AG04450 (cell line): Measurements from ENCODE around the gene PTPRR. TPM values are rescaled to one million over a fixed set of nuclear protein-coding genes. Genes with fewer than 3 reads are reported as not detected.

ENCODE experiments used
- CTCF ChIA-PET: fragments of 300-600, 350-600 bp; formaldehyde crosslinking; extraction: SDS; loops from one replicate; lab custom pipeline; 2022; ENCODE audit warnings: antibody characterized with exemption, inconsistent platforms; lab: Charles Lee
- POLR2A ChIA-PET: fragments of 350-600 bp; formaldehyde crosslinking; extraction: SDS; loops from one replicate; lab custom pipeline; 2021; ENCODE audit warnings: antibody characterized with exemption, inconsistent platforms; lab: Yijun Ruan, JAX
- DNase-seq: peaks from one replicate; pipeline ENCODE4 v3.0.0-alpha.2; 2011; ENCODE audit warnings: low read depth, low spot score
- H3K27ac ChIP-seq: one replicate; pipeline ENCODE4 v1.5.1; 2012; ENCODE audit warnings: low read depth, low read length, control low read depth
- H3K27me3 ChIP-seq: one replicate; pipeline ENCODE4 v1.6.0; 2012; ENCODE audit warnings: low read length; ENCODE audit not compliant: control insufficient read depth, insufficient read depth
- H3K4me3 ChIP-seq: 2 replicates; pipeline ENCODE4 v1.5.1; 2011; ENCODE audit warnings: mild to moderate bottlenecking, low read depth, low read length, control low read depth
- H3K9me3 ChIP-seq: 2 replicates; pipeline ENCODE4 v1.5.1; 2012; ENCODE audit warnings: low read length; ENCODE audit not compliant: control insufficient read depth, insufficient read depth
- polyA plus RNA-seq: library from polyadenylated mRNA; depleted of rRNA; stranded (reverse); fragments of >200 nt; gene quantifications from 2 replicates; pipeline ENCODE4 v1.2.3, GENCODE V29; 2011
- TF ChIP-seq, protein P1 (sequence below): IDR thresholded peaks from 2 replicates; pipeline ENCODE4 v1.5.1; 2011; ENCODE audit warnings: low read depth, low read length, control low read depth, inconsistent platforms

PTPRR gene
- polyA plus RNA-seq, 1 experiment, result 0.07 TPM

DNA sequence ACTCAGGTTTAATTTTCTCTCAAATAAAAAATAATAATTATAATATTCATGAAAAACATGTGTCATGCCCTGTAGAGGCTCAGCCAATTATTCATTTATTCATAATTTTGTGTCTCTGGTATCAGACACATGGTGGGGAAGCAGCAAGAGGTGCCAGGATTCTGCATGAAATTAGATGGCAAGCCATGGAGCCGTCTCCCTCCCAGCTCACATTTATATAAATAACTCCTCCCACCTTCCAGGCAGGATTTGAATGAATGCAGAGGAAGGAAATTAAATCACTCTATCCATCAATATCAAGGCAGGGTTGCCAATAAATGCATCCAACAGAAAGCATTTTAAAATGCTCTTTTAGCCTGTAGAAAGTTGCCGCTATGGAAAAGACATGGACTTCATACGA is 98.1 kb downstream of the PTPRR start:
- DNase-seq, result no peak
- POLR2A ChIA-PET, result no interaction called here
- CTCF ChIA-PET, result no interaction called here
- Histone ChIP-seq H3K4me3 (no peak overlapping the region), H3K27me3 (no peaks in the 10 kb centered on the region), H3K27ac (no peak overlapping the region), H3K9me3 (no peaks in the 10 kb centered on the region)
- TF ChIP-seq, protein P1, sequence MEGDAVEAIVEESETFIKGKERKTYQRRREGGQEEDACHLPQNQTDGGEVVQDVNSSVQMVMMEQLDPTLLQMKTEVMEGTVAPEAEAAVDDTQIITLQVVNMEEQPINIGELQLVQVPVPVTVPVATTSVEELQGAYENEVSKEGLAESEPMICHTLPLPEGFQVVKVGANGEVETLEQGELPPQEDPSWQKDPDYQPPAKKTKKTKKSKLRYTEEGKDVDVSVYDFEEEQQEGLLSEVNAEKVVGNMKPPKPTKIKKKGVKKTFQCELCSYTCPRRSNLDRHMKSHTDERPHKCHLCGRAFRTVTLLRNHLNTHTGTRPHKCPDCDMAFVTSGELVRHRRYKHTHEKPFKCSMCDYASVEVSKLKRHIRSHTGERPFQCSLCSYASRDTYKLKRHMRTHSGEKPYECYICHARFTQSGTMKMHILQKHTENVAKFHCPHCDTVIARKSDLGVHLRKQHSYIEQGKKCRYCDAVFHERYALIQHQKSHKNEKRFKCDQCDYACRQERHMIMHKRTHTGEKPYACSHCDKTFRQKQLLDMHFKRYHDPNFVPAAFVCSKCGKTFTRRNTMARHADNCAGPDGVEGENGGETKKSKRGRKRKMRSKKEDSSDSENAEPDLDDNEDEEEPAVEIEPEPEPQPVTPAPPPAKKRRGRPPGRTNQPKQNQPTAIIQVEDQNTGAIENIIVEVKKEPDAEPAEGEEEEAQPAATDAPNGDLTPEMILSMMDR, result no peak

DNA sequence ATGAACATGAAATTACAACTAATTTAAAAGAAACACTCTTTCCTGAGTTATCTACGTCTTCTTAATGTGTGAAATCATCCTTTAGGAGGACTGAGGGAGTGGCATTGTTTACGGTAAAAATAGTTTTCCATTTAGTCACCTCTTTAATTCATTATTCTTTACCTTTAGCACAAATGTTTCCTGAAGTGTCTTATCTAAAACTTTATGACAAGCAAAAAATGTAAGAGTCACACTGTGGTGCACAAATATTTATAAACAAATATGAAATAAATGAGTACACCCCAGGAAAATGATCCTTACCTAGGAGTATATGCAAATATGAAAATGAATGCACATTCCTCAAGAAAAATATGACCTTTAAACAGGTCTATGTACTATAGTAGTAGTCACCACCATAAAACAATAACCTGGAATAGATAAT is 104.6 kb downstream of the PTPRR start:
- Histone ChIP-seq H3K27ac (no peak overlapping the region), H3K4me3 (no peak overlapping the region), H3K27me3 (no peaks in the 10 kb centered on the region), H3K9me3 (no peaks in the 10 kb centered on the region)
- TF ChIP-seq, protein P1, result no peak
- CTCF ChIA-PET, result no interaction called here
- POLR2A ChIA-PET, result no interaction called here
- DNase-seq, result no peak

DNA sequence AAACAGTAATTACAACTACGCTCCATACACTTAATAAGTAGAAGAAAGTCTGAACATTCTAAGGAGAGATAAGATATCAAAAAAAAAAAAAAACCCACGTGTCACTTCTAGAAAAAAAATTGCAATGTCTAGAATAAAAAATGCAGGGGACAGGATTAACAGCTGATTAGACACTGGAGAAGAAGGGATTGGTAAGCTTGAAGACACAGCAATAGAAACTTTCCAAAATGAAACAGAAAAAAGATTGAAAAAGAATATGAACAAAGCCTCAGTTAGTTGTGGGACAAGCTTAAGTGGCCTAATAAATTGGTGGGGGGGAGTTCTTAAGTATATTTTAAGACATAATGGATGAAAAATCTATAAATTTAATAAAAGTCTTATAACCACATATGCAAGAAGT is 105.5 kb downstream of the PTPRR start:
- no peak for DNase-seq
- Histone ChIP-seq H3K4me3 (no peak overlapping the region), H3K27ac (no peak overlapping the region), H3K9me3 (no peaks in the 10 kb centered on the region), H3K27me3 (no peaks in the 10 kb centered on the region)
- TF ChIP-seq, protein P1, result no peak
- ChIA-PET POLR2A (no interaction called here), CTCF (no interaction called here)

DNA sequence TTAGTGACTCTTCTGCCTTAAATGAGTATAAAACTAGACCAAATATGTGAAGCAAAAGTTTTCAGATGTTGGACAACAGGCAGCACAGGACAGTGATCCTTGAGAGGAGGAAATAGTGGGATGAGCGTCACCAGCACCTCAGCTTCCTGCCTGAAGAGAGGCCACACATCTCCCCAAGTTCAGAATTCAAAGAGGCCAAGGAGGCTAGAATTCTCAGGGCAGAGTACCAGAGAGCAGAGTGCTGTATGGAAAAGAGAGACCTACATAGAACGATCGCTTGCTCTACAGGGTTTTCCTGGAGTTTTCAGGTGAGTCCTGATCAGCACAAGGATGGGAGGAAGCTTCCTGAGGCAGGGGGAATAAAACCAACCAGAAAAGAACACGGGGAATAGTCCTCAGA is 107.0 kb downstream of the PTPRR start:
- no peak for DNase-seq
- Histone ChIP-seq H3K9me3 (no peaks in the 10 kb centered on the region), H3K27me3 (no peaks in the 10 kb centered on the region), H3K27ac (no peak overlapping the region), H3K4me3 (no peak overlapping the region)
- TF ChIP-seq, protein P1, result no peak
- ChIA-PET POLR2A (no interaction called here), CTCF (no interaction called here)

DNA sequence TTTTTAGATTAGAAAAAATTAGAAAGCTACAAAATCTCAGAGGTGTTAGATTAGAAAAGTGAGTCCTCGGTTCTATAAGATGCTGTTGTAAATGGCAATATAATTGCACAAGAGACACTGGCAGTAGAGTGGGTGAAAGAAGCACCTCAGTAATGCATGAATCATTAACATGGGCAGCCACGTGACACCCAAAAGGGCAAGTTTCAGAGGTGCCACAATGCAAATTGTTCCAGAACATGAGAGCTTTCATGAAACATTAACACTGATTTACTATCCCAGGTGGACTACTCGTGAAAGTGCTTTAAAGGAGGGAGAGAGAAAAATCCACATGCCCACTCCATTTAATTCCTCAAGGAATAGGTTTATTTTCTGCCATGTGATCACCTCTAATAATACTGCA is 108.4 kb downstream of the PTPRR start:
- no peak for DNase-seq
- Histone ChIP-seq H3K27ac (no peak overlapping the region), H3K4me3 (no peak overlapping the region), H3K9me3 (no peaks in the 10 kb centered on the region), H3K27me3 (no peaks in the 10 kb centered on the region)
- ChIA-PET CTCF (no interaction called here), POLR2A (no interaction called here)
- TF ChIP-seq, protein P1, result no peak
